ENCODE measurements around the gene ADM2. TPM values are rescaled to one million over a fixed set of nuclear protein-coding genes. Genes with fewer than 3 reads are reported as not detected.

The ADM2 gene
- total and polyA plus RNA-seq, 4 donors = 0.74 to 5.7 (median 2.7) TPM

DNA sequence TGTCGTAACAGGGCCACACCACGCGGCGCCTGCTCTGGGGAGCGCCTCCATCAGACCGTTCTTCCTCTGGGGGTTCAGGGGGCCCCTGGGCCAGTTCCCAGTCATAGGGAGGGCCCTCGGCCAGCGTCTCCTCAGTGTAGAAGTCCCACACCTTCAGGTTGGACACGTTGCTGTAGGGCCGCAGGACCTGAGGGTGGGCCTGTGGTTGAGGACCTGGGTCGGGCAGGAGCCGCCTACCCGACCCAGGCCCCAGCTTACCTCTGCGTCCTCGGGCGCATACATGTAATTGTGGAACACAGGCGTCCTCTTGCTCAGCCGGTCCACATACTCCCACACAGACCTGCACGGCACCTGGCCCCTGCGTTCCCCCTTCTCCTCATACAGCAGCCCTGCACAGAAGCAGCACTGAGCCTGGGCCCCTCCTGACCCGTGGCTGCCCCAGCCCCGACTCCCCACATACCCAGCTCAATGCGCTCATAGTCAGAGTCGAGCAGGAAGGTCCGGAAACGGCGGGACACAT lies 26.7 kb upstream of the ADM2 start:
- Histone ChIP-seq H3K36me3 (ENCODE audit: control insufficient read depth in 4 of 4, insufficient read depth in 4 of 4, low read length in 4 of 4) (peaks cover under 1 to 64% (median 26%) of the 10 kb centered on the region in 4 donors), H3K9ac (ENCODE audit: insufficient read depth in 1 of 2, low read length in 2 of 2) (no peak overlapping the region), H3K9me3 (ENCODE audit: control insufficient read depth in 4 of 4, insufficient read depth in 3 of 4, low read length in 3 of 4) (peaks cover 0 to 2% (median 0%) of the 10 kb centered on the region in 4 donors), H3K4me1 (ENCODE audit: control insufficient read depth in 5 of 5, insufficient read depth in 5 of 5, low read length in 5 of 5) (peaks cover 0 to 4% (median 0%) of the 10 kb centered on the region in 5 donors), H3K27ac (ENCODE audit: low read depth in 1 of 2, low read length in 1 of 2) (no peak overlapping the region), H3K4me3 (no peak overlapping the region), H3K27me3 (ENCODE audit: control insufficient read depth in 3 of 3, insufficient read depth in 3 of 3, low read length in 2 of 3) (no peaks in the 10 kb centered on the region)
- 92 to 95% methylated on average over 27 of the region's 27 CpGs for WGBS, 2 donors
- ATAC-seq (ENCODE audit: insufficient read depth, low FRiP score) = no peak
- no peak for DNase-seq
- TF ChIP-seq, protein P1, sequence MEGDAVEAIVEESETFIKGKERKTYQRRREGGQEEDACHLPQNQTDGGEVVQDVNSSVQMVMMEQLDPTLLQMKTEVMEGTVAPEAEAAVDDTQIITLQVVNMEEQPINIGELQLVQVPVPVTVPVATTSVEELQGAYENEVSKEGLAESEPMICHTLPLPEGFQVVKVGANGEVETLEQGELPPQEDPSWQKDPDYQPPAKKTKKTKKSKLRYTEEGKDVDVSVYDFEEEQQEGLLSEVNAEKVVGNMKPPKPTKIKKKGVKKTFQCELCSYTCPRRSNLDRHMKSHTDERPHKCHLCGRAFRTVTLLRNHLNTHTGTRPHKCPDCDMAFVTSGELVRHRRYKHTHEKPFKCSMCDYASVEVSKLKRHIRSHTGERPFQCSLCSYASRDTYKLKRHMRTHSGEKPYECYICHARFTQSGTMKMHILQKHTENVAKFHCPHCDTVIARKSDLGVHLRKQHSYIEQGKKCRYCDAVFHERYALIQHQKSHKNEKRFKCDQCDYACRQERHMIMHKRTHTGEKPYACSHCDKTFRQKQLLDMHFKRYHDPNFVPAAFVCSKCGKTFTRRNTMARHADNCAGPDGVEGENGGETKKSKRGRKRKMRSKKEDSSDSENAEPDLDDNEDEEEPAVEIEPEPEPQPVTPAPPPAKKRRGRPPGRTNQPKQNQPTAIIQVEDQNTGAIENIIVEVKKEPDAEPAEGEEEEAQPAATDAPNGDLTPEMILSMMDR (IDR thresholded peaks at IDR 0.05; ENCODE audit: control extremely low read depth, extremely low read depth) = no peak

DNA sequence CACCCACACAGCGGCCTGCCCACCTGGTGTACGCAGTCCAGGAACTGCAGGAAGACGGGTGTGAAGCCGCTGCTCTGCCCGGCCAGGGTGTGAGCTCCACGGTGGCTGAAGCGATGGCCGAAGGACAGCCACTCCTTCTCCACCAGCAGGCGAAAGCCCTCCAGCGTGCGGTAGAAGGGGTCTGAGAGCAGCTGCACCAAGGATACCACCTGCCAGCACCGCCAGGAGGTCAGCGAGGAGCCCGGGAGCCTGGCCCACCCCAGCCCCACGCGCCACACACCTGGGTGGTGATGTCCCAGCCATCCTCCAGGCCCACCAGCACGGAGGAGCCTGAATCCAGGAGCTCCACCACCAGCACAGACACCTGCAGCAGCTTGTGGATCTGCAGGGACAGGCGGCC lies 26.1 kb upstream of the ADM2 start:
- peaks cover 0 to 2% (median 0%) of the 10 kb centered on the region in 4 donors for H3K9me3 ChIP-seq (ENCODE audit: control insufficient read depth in 4 of 4, insufficient read depth in 3 of 4, low read length in 3 of 4)
- H3K4me1 ChIP-seq (ENCODE audit: control insufficient read depth in 5 of 5, insufficient read depth in 5 of 5, low read length in 5 of 5) = peaks cover 0 to under 1% (median 0%) of the 10 kb centered on the region in 5 donors
- H3K27me3 ChIP-seq (ENCODE audit: control insufficient read depth in 3 of 3, insufficient read depth in 3 of 3, low read length in 2 of 3) = no peaks in the 10 kb centered on the region
- H3K27ac ChIP-seq (ENCODE audit: low read depth in 1 of 2, low read length in 1 of 2) = no peak overlapping the region
- TF ChIP-seq, protein P1 (IDR thresholded peaks at IDR 0.05; ENCODE audit: control extremely low read depth, extremely low read depth) = no peak
- 95 to 96% methylated on average over 18 of the region's 18 CpGs for WGBS, 2 donors
- H3K9ac ChIP-seq (ENCODE audit: insufficient read depth in 1 of 2, low read length in 2 of 2) = no peak overlapping the region
- H3K36me3 ChIP-seq (ENCODE audit: control insufficient read depth in 4 of 4, insufficient read depth in 4 of 4, low read length in 4 of 4) = peaks cover 6 to 65% (median 28%) of the 10 kb centered on the region in 4 donors
- H3K4me3 ChIP-seq = no peak overlapping the region
- no peak for ATAC-seq (ENCODE audit: insufficient read depth, low FRiP score)
- no peak for DNase-seq

DNA sequence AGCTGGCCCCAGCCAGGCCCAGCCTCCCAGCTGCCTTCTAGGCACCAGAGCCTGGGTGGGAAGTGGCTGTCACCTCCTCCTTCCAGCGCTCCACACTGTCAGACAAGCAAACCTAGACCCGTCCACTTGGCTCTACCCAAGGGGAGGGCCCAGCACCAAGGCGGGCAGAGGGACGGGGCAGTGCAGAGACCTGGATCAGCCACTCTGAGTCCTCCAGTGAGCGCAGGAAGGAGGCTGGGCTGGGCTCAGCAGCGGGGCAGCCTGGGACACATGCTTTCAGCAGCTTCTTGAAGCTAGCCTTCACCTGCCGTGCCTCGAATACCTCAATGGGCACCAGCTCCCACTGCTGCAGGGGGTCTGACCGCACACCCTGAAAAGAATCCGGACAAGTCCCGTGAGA lies 25.3 kb upstream of the ADM2 start:
- Histone ChIP-seq H3K36me3 (ENCODE audit: control insufficient read depth in 4 of 4, insufficient read depth in 4 of 4, low read length in 4 of 4) (peaks cover 6 to 73% (median 28%) of the 10 kb centered on the region in 4 donors), H3K4me1 (ENCODE audit: control insufficient read depth in 5 of 5, insufficient read depth in 5 of 5, low read length in 5 of 5) (peaks cover 0 to 8% (median 0%) of the 10 kb centered on the region in 5 donors), H3K9ac (ENCODE audit: insufficient read depth in 1 of 2, low read length in 2 of 2) (no peak overlapping the region), H3K27ac (ENCODE audit: low read depth in 1 of 2, low read length in 1 of 2) (no peak overlapping the region), H3K9me3 (ENCODE audit: control insufficient read depth in 4 of 4, insufficient read depth in 3 of 4, low read length in 3 of 4) (peaks cover 0 to 2% (median 0%) of the 10 kb centered on the region in 4 donors), H3K4me3 (no peak overlapping the region), H3K27me3 (ENCODE audit: control insufficient read depth in 3 of 3, insufficient read depth in 3 of 3, low read length in 2 of 3) (no peaks in the 10 kb centered on the region)
- no peak for DNase-seq
- WGBS, 2 donors = 95 to 98% methylated on average over 11 of the region's 11 CpGs
- TF ChIP-seq, protein P1 (IDR thresholded peaks at IDR 0.05; ENCODE audit: control extremely low read depth, extremely low read depth) = no peak
- no peak for ATAC-seq (ENCODE audit: insufficient read depth, low FRiP score)
